NOMO-1 treated with dmso at 0.1 percent for 144 hours (cell line): ENCODE data around the gene COL18A1.

Experiments
- DNase-seq: peaks from one replicate; lab custom pipeline; 2025; ENCODE audit not compliant: unreplicated experiment; lab: John Stamatoyannopoulos, UW

The COL18A1 gene

GRCh38 chr21:45396620-45396995 is 8.4 kb upstream of the COL18A1 start:
- DNase-seq = no peak

- DNase-seq = no peak
These were observed 7.6 kb upstream of the COL18A1 start for GRCh38 chr21:45397381-45397780.

- no peak for DNase-seq
These were observed 3.9 kb upstream of the COL18A1 start for GRCh38 chr21:45401054-45401518.

- no peak for DNase-seq
These were observed 2.8 kb upstream of the COL18A1 start for GRCh38 chr21:45401916-45402900.

- no peak for DNase-seq
These were observed 1.7 kb upstream of the COL18A1 start for GRCh38 chr21:45403133-45403824.

GRCh38 chr21:45403825-45404729 is 888 bp upstream of the COL18A1 start:
- DNase-seq = no peak

- DNase-seq = no peak
These were observed 380 bp downstream of the COL18A1 start for GRCh38 chr21:45405271-45405818.

GRCh38 chr21:45405819-45406762 is 1.1 kb downstream of the COL18A1 start:
- no peak for DNase-seq

- DNase-seq = no peak
These were observed 2.0 kb downstream of the COL18A1 start for GRCh38 chr21:45406801-45407628.

GRCh38 chr21:45407629-45408247 is 2.8 kb downstream of the COL18A1 start:
- no peak for DNase-seq

GRCh38 chr21:45408271-45408791 is 3.4 kb downstream of the COL18A1 start:
- no peak for DNase-seq

GRCh38 chr21:45408801-45409261 is 3.9 kb downstream of the COL18A1 start:
- DNase-seq = no peak

- DNase-seq = no peak
These were observed 4.6 kb downstream of the COL18A1 start for GRCh38 chr21:45409466-45410150.

- DNase-seq = no peak
These were observed 5.3 kb downstream of the COL18A1 start for GRCh38 chr21:45410151-45410864.

- no peak for DNase-seq
These were observed 6.2 kb downstream of the COL18A1 start for GRCh38 chr21:45410865-45411809.

- DNase-seq = no peak
These were observed 6.8 kb downstream of the COL18A1 start for GRCh38 chr21:45411810-45412206.
